ENCODE results near the gene PDE7B. TPM values are rescaled to one million over a fixed set of nuclear protein-coding genes. Genes with fewer than 3 reads are reported as not detected.

Gene PDE7B
- total RNA-seq, 2 experiments from 2014 or later, result not detected

- H3K9me2 ChIP-seq (ENCODE audit: insufficient read depth, low read length), result no peaks in the 10 kb centered on the region
- no peaks in the 10 kb centered on the region for H4K20me1 ChIP-seq (ENCODE audit: insufficient read depth, low read length)
- H3K4me3 ChIP-seq (ENCODE audit: low read depth, low read length, poor library complexity, severe bottlenecking), result no peak overlapping the region
- H3K36me3 ChIP-seq (ENCODE audit: insufficient read depth, low read length), result no peaks in the 10 kb centered on the region
- H2AFZ ChIP-seq (ENCODE audit: low read length), result no peak overlapping the region
- intact Hi-C loops (cut with micrococcal nuclease; ENCODE audit: unreplicated experiment), result no loop called here
- H3K4me1 ChIP-seq (ENCODE audit: insufficient read depth, low read length, poor library complexity, severe bottlenecking), result no peaks in the 10 kb centered on the region
- DNase-seq (ENCODE audit: low spot score), result no peak
- TF ChIP-seq, protein P1, sequence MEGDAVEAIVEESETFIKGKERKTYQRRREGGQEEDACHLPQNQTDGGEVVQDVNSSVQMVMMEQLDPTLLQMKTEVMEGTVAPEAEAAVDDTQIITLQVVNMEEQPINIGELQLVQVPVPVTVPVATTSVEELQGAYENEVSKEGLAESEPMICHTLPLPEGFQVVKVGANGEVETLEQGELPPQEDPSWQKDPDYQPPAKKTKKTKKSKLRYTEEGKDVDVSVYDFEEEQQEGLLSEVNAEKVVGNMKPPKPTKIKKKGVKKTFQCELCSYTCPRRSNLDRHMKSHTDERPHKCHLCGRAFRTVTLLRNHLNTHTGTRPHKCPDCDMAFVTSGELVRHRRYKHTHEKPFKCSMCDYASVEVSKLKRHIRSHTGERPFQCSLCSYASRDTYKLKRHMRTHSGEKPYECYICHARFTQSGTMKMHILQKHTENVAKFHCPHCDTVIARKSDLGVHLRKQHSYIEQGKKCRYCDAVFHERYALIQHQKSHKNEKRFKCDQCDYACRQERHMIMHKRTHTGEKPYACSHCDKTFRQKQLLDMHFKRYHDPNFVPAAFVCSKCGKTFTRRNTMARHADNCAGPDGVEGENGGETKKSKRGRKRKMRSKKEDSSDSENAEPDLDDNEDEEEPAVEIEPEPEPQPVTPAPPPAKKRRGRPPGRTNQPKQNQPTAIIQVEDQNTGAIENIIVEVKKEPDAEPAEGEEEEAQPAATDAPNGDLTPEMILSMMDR (conservative IDR thresholded peaks at IDR 0.05; ENCODE audit: low read length), result no peak
- H3K9me3 ChIP-seq (ENCODE audit: low read length), result no peaks in the 10 kb centered on the region
- H3K79me2 ChIP-seq (ENCODE audit: insufficient read depth, low read depth, low read length), result no peaks in the 10 kb centered on the region
- ChIA-PET POLR2A (no interaction called here), CTCF (ENCODE audit: unreplicated experiment) (no interaction called here)
- BruUV-seq (replicated peaks), result no TSS peak
- H3K27ac ChIP-seq (ENCODE audit: low read depth, low read length, poor library complexity, severe bottlenecking), result no peak overlapping the region
- H3K4me2 ChIP-seq (ENCODE audit: low read length), result no peak overlapping the region
Observed at GRCh38 chr6:135962731-135963130, 111.2 kb downstream of the PDE7B start.

DNA sequence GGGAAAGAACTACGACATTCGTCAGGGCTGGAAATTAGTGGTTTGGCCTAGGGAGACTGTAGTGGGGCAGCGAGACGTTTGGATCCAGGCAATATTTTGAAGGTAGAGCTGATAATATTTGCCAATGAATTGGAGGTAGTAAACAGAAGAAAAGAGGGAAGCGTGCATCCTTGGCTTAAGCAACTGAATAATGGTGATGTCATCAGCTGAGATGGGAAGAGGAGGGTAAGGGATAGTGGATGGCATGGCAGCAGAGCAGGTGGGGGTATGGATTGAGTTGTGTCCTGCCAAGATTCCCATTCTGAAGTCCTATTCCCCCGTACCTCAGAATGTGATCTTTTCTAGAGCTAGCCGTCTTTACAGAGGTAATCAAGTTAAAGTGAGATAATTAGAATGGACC lies 119.2 kb downstream of the PDE7B start:
- ChIA-PET POLR2A (no interaction called here), CTCF (ENCODE audit: unreplicated experiment) (no interaction called here)
- no peaks in the 10 kb centered on the region for H3K79me2 ChIP-seq (ENCODE audit: insufficient read depth, low read depth, low read length)
- H2AFZ ChIP-seq (ENCODE audit: low read length), result no peak overlapping the region
- H3K9me3 ChIP-seq (ENCODE audit: low read length), result no peaks in the 10 kb centered on the region
- no peak overlapping the region for H3K4me2 ChIP-seq (ENCODE audit: low read length)
- no peak overlapping the region for H3K4me3 ChIP-seq (ENCODE audit: low read depth, low read length, poor library complexity, severe bottlenecking)
- intact Hi-C loops (cut with micrococcal nuclease; ENCODE audit: unreplicated experiment), result no loop called here
- TF ChIP-seq, protein P1 (conservative IDR thresholded peaks at IDR 0.05; ENCODE audit: low read length), result no peak
- no peak for TF ChIP-seq EZH2phosphoT487 (IDR thresholded peaks at IDR 0.05; ENCODE audit: borderline replicate concordance, low read depth, low read length)
- H3K4me1 ChIP-seq (ENCODE audit: insufficient read depth, low read length, poor library complexity, severe bottlenecking), result no peaks in the 10 kb centered on the region
- H3K27ac ChIP-seq (ENCODE audit: low read depth, low read length, poor library complexity, severe bottlenecking), result no peak overlapping the region
- H3K36me3 ChIP-seq (ENCODE audit: insufficient read depth, low read length), result no peaks in the 10 kb centered on the region
- DNase-seq (ENCODE audit: low spot score), result no peak
- no TSS peak for BruUV-seq (replicated peaks)
- no peaks in the 10 kb centered on the region for H4K20me1 ChIP-seq (ENCODE audit: insufficient read depth, low read length)
- no peaks in the 10 kb centered on the region for H3K9me2 ChIP-seq (ENCODE audit: insufficient read depth, low read length)

GRCh38 chr6:135971351-135971750 lies 119.8 kb downstream of the PDE7B start:
- ChIA-PET POLR2A (interaction anchor here (0.6 kb wide), 1 partner anchor 309 kb away, joined by 4 read pairs; no protein-coding TSS in a partner anchor), CTCF (ENCODE audit: unreplicated experiment) (no interaction called here)
- Histone ChIP-seq H3K9me3 (ENCODE audit: low read length) (no peaks in the 10 kb centered on the region), H2AFZ (ENCODE audit: low read length) (no peak overlapping the region), H3K79me2 (ENCODE audit: insufficient read depth, low read depth, low read length) (no peaks in the 10 kb centered on the region), H4K20me1 (ENCODE audit: insufficient read depth, low read length) (no peaks in the 10 kb centered on the region), H3K36me3 (ENCODE audit: insufficient read depth, low read length) (no peaks in the 10 kb centered on the region), H3K9me2 (ENCODE audit: insufficient read depth, low read length) (no peaks in the 10 kb centered on the region), H3K27ac (ENCODE audit: low read depth, low read length, poor library complexity, severe bottlenecking) (no peak overlapping the region), H3K4me3 (ENCODE audit: low read depth, low read length, poor library complexity, severe bottlenecking) (no peak overlapping the region), H3K4me1 (ENCODE audit: insufficient read depth, low read length, poor library complexity, severe bottlenecking) (no peaks in the 10 kb centered on the region), H3K4me2 (ENCODE audit: low read length) (no peak overlapping the region)
- TF ChIP-seq, protein P1 (conservative IDR thresholded peaks at IDR 0.05; ENCODE audit: low read length), result no peak
- TF ChIP-seq EZH2phosphoT487 (IDR thresholded peaks at IDR 0.05; ENCODE audit: borderline replicate concordance, low read depth, low read length), result no peak
- no peak for DNase-seq (ENCODE audit: low spot score)
- BruUV-seq (replicated peaks), result no TSS peak
- intact Hi-C loops (cut with micrococcal nuclease; ENCODE audit: unreplicated experiment), result no loop called here

All from OCI-LY7 (cell line).